C4-2B (cell line): Measurements from ENCODE around the gene CDCA7L.

Experiments
- ZFX ChIP-seq: fragments of 450-650 bp; IDR thresholded peaks from 2 replicates; pipeline ENCODE4 v1.6.1; 2017
- TF ChIP-seq, protein P1 (sequence below): fragments of 450-650 bp; conservative IDR thresholded peaks from 2 replicates; pipeline ENCODE4 v1.5.1; 2017; ENCODE audit warnings: mild to moderate bottlenecking

GRCh38 chr7:21948887-21949540 is 3.3 kb upstream of the CDCA7L start:
- TF ChIP-seq, protein P1, sequence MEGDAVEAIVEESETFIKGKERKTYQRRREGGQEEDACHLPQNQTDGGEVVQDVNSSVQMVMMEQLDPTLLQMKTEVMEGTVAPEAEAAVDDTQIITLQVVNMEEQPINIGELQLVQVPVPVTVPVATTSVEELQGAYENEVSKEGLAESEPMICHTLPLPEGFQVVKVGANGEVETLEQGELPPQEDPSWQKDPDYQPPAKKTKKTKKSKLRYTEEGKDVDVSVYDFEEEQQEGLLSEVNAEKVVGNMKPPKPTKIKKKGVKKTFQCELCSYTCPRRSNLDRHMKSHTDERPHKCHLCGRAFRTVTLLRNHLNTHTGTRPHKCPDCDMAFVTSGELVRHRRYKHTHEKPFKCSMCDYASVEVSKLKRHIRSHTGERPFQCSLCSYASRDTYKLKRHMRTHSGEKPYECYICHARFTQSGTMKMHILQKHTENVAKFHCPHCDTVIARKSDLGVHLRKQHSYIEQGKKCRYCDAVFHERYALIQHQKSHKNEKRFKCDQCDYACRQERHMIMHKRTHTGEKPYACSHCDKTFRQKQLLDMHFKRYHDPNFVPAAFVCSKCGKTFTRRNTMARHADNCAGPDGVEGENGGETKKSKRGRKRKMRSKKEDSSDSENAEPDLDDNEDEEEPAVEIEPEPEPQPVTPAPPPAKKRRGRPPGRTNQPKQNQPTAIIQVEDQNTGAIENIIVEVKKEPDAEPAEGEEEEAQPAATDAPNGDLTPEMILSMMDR: no peak
- no peak for TF ChIP-seq ZFX
